Adipose tissue (tissue), 3 donors: ENCODE measurements around the gene FOSB. TPM values are rescaled to one million over a fixed set of nuclear protein-coding genes. Genes with fewer than 3 reads are reported as not detected.
"Not testable (repeated sequence)": the region's sequence is repeated elsewhere in the genome, so short reads cannot be mapped to it uniquely, and the experiment has no call there.

Experiments
- H3K27ac ChIP-seq: one replicate; pipeline ENCODE4 v1.5.1; 2013; ENCODE audit warnings: low read depth, low read length
- WGBS, 3 donors: extraction: QIAGEN DNeasy Blood & Tissue Kit; methylation state at CpG; one replicate each; pipeline ENCODE4 v1.1.7; 2013; 5-methylcytosine and 5-hydroxymethylcytosine counted together
- polyA plus RNA-seq, 3 donors: library from polyadenylated mRNA; stranded (reverse); fragments of 200-250 nt; gene quantifications; one replicate each; pipeline ENCODE4 v1.2.3, GENCODE V29; 2013
- donor health status: healthy with polysubstance abuse.
- donor health status: Bipolar disorder and iron deficiency.
- donor health status: healthy.

FOSB gene
- polyA plus RNA-seq, 3 donors, result 11.9 to 650 (median 341) TPM

DNA sequence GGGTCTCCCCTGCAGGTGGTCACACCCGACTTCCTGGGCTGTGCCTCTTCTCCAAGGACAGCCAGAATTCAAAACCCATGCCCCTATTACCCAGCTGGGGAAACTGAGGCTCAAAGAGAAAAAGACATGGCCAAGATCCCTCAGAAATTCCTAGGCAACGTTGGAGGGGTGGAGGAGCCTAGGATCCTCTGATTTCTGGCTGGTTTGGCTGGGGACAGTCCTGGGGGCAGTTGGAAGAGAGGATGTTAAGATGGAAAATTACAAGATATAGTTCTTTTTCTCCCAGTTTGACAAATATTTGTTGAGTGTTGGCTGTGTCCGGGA lies 41.9 kb downstream of the FOSB start:
- H3K27ac ChIP-seq, result no peak overlapping the region
- WGBS, 3 donors, result 7 to 11% (median 11%) methylated on average over 3 of the region's 3 CpGs

DNA sequence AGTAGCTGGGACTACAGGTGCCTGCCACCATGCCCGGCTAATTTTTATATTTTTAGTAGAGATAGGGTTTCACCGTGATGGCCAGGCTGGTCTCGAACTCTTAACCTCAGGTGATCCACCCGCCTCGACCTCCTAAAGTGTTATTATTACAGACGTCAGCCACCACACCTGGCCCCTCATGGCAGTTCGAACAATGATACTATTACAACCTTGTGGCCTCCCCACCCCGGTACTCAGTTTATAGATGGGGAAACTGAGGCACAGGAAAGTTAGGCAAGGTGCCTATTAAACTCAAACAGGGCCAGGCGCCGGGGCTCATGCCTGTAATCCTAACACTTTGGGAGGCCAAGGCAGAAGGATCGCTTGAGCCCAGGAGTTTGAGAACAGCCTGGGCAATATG lies 42.6 kb downstream of the FOSB start:
- not testable (repeated sequence) for H3K27ac ChIP-seq
- 81 to 85% (median 85%) methylated on average over 11 of the region's 11 CpGs for WGBS, 3 donors

DNA sequence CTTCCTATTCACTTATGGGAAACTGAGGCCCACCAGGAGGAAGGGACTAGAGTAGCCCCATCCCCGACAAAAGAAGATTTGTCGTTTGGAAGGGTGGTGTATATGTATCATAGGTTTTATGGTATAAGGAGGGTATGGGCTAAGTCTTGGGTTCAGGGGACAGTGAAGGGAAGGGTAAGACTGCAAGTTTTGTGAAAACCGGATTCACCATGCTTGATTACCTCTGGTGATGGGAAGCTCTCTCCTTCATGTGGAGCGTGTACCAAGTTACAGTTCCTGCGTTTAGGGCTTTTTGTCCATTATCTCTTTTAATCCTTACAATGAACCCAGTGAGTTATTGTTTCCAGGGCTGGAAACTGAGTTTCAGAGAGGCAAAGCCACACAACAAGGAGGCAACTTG lies 43.3 kb downstream of the FOSB start:
- no peak overlapping the region for H3K27ac ChIP-seq
- 86 to 92% (median 91%) methylated on average over 5 of the region's 5 CpGs for WGBS, 3 donors

DNA sequence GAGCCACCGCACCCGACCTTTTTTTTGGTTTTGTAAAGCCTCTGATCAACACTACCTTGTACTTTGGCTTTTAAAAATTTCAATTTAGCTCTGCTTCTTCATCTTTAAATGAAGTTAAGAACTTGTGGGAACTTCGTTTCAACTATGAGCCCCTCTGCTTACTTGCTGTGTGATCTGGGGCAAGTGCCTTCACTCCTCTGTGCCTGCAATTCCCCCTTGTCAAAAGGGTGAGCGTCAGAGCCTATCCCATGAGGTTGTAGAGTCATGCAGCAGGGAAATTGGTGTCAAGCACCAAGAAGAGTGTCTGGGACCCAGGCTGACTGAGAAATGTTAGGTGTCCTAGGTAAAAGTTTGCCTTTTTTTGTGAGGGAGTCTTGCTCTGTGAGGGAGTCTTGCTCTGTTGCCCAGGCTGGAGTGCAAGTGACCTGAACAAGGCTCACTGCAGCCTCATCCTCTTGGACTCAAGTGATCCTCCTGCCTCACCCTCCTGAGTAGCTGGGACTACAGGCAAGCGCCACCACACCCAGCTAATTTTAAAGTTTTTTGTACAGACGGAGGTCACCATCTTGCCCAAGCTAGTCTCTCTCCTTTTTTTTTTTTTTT lies 45.2 kb downstream of the FOSB start:
- 83 to 87% (median 85%) methylated on average over 6 of the region's 6 CpGs for WGBS, 3 donors
- no peak overlapping the region for H3K27ac ChIP-seq

DNA sequence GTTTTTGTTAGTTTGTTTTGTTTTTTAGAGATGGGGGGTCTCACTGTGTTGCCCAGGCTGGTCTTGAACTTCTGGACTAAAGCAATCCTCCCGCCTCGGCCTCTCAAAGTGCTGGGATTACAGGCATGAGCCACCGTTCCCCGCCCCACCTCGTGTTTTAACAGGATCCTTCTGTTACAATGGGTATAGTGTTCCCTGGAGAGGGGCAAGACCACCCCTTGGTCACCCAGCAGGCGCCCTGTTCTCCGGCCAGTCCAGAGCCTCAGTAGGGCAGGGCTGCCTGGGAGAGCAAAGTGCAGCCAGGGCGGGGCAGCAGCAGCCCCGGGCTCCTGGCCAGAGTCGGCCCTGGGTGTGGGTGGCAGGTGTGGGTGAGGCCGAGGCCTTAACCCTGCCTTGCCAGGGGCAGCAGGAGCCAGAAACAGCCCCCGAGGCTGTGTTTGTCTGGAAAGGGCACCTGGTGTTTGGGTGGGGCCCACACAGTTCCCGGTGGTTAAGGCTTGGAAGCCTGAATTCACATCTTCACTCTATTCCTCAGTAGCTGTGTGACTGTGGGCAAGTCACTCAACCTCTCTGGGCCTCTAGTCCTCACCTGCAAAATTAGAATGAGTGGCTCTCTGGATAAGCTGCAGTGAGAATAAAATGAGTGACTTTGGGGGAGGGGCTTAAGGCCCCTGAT lies 46.7 kb downstream of the FOSB start:
- peak overlapping the region; percentile 60 for H3K27ac ChIP-seq
- WGBS, 3 donors, result 20 to 46% (median 43%) methylated on average over 13 of the region's 13 CpGs

DNA sequence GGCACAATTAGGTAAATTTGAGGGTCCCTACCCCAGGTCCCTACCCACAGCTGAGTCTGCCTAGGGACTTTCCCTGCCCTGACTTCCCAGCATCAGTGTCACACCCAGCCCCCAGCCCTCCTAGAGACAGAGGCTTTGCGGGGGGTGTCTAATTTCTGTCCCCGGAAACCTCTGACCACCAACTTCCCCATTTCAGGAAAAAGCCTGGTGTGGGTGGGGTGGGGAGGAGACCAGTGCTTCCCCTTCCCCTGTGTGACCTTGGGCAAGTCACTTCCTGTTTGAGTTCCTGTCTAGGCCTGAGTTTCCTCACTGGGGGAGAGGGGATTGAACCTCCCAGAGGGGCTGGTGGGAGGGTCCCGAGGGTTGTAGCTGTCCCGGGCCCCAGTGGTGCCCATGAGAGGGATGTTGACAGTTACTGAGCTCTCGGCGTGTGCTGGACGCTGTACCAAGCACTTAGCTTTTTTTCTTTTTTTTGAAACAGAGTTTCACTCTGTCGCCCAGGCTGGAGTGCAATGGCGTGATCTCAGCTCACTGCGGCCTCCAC lies 47.4 kb downstream of the FOSB start:
- WGBS, 3 donors, result 45 to 69% (median 50%) methylated on average over 10 of the region's 10 CpGs
- H3K27ac ChIP-seq, result peak overlapping the region; percentile 60

DNA sequence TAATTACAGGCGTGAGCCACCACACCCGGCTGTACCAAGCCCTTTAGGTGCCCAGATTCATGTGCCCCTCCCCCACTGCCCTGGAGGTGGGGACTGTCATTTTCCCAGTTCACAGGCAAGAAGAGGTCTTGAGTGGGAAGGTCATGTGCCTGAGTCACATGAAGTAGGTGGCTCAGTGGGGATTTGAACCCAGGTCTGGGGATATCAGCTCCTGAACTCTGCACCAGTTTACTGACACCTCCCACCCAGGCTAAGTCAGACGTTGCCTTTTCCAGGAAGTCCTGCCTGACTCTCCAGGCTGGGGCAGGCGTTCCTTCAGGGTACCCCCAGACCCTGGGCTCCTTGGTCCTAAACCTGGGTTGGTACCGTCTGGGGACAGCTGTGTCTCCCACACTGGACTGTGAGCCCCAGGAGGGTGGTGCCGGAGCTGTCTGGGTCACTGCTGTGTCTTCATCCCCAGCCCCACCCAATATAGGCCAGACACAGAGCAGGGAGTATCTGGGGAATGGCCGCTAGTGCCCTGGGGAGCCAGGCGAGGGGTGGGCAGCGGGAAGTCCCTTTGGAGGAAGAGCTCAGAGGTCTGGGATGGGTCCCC lies 48.1 kb downstream of the FOSB start:
- 46 to 79% (median 56%) methylated on average over 9 of the region's 9 CpGs for WGBS, 3 donors

DNA sequence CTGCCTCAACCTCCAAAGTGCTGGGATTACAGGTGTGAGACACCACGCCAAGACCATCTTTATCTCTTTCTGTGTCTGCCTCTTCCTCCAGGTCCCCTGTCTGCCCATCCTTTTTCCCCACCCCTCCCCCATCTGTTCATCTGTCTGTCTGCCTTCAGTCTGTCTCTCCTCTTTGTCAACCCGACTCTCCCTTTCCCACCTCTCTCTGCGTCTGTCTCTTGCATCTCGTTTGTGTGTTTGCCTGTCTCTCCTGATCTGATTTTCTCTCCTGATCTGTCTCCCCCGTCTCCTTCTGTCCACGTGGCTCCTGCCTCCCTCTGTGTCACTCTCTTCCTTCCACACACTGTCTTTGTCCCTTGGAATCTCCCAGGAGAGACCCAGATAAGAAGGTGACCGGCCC lies 49.4 kb downstream of the FOSB start:
- no peak overlapping the region for H3K27ac ChIP-seq
- 66 to 74% (median 69%) methylated on average over 7 of the region's 7 CpGs for WGBS, 3 donors

More for the DNA sequence above, 48.1 kb downstream of the FOSB start:
- H3K27ac ChIP-seq, result no peak overlapping the region

DNA sequence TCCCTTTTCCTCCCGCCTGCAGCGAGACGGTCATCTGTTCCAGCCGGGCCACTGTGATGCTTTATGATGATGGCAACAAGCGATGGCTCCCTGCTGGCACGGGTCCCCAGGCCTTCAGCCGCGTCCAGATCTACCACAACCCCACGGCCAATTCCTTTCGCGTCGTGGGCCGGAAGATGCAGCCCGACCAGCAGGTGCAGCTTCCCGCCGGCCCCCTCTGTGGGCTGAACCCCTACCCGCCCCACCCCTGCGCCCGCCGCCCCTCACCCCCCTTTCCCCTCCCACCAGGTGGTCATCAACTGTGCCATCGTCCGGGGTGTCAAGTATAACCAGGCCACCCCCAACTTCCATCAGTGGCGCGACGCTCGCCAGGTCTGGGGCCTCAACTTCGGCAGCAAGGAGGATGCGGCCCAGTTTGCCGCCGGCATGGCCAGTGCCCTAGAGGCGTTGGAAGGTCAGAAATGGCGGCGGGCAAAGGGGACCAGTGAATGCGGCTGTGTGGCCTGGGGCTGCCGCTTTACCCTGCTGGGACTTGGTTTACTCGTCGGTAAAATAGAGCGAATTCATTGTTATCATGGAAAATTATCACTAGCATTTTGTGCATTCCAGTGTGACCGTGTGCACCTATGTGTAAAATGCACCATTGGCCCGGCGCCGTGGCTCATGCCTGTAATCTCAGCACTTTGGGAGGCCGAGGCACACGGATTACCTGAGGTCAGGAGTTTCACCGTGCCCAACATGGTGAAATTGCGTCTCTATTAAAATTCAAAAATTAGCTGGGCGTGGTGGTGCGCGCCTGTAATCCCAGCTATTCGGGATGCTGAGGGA lies 50.1 kb downstream of the FOSB start:
- H3K27ac ChIP-seq, result no peak overlapping the region
- 83 to 88% (median 88%) methylated on average over 44 to 50 of the region's 50 CpGs for WGBS, 3 donors

DNA sequence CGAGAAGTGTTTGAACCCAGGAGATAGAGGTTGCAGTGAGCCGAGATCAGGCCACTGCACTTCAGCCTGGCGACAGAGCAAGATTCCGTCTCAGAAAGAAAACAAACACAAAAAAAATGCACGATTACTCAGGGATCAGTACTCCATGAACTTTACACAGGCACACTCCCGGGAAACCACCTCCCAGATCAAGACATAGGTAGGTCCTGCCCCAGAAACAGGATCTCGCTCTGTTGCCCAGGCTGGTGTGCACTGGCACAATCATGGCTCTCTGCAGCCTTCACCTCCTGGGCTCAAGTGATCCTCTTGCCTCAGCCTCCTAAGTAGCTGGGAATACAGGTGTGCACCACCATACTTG lies 50.7 kb downstream of the FOSB start:
- H3K27ac ChIP-seq, result no peak overlapping the region
- WGBS, 3 donors, result 72 to 91% (median 87%) methylated on average over 7 of the region's 7 CpGs

DNA sequence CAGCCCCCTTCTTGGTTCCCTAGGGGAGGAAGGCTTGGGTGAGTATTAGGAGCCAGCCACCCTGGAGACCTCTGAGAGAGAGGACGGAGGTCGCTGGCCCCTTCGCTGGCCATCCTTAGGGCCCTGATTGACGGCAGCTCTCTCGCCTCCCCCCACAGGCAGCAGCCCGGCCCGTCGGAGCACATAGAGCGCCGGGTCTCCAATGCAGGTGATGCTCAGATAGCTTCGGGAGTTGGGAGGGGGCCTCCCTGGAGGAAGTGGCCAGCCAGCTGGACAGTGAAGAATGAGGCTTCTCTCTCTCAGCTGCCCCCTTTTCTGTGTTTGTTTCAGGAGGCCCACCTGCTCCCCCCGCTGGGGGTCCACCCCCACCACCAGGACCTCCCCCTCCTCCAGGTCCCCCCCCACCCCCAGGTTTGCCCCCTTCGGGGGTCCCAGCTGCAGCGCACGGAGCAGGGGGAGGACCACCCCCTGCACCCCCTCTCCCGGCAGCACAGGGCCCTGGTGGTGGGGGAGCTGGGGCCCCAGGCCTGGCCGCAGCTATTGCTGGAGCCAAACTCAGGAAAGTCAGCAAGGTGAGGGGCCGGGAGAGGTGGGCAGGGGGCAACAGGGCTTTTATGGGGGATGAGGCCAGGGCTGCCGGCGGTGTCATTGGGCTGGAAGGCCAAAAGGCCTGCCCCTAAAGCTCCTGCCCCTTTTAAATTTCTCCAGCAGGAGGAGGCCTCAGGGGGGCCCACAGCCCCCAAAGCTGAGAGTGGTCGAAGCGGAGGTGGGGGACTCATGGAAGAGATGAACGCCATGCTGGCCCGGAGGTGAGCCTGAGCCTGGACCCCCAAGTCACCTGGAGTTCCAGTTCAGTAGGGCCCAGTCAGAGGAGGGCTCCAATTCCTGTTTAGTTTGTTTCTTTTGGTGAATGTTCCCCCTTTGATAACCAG lies 54.5 kb downstream of the FOSB start:
- 86 to 88% (median 87%) methylated on average over 23 to 24 of the region's 24 CpGs for WGBS, 3 donors
- H3K27ac ChIP-seq, result no peak overlapping the region

DNA sequence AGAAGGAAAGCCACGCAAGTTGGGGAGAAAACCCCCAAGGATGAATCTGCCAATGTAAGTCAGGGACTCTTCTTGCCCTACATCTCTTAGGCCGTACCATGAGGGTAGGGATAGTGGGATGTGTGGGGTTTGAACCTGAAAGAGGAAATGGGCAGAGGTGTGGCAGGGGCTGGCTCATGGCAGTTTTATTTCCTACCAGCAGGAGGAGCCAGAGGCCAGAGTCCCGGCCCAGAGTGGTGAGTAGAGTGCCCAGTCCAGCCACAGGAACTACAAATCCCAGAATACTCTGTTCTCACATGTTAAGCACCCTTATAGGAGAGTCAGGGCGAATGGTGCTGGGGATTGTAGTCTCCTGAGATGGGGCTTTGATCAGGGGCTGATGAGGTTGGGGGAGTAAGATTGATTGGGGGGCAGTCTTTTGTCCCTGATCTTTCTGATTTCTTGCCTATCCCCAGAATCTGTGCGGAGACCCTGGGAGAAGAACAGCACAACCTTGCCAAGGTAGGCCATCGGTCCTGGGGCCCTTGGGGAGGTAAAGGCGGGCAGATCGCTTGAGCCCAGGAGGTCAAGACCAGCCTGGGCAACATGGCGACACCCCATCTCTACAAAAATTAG lies 56.0 kb downstream of the FOSB start:
- 66 to 70% (median 68%) methylated on average over 9 of the region's 9 CpGs for WGBS, 3 donors
- no peak overlapping the region for H3K27ac ChIP-seq

DNA sequence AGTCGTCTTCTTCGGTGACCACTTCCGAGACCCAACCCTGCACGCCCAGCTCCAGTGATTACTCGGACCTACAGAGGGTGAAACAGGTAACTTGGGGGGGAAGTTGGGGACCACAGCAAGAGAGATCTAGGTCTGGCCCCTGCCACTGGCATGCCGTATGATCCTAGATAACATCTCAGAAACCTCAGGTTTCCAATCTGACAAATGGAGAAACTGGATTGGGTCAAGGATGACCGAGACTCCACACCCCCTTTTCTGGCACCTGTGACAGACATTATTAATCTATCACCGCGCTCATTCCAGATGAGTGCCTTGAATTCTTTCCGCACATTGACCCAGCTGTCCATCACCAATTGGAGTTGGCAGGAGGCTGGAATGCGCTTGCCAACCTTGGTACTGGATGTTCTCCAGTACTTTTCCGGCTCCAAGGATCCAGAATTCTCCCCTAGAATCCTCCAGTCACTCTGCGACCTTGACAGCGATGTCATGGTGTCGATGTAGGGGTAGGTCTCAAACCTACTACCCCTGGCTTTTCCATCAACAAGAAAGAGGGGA lies 56.9 kb downstream of the FOSB start:
- 56 to 91% (median 90%) methylated on average over 14 to 15 of the region's 15 CpGs for WGBS, 3 donors
- H3K27ac ChIP-seq, result no peak overlapping the region

Other genes starting within 250 kb of the FOSB start
- gene EXOC3L2, start 222.6 kb upstream of the FOSB start, polyA plus RNA-seq, result 1 to 10 TPM; 1.1 to 5.0 (median 1.7) TPM
- gene MARK4, start 216.7 kb upstream of the FOSB start, polyA plus RNA-seq, result 10 to 100 TPM; 10.8 to 18.7 (median 14.7) TPM
- 10 to 100 TPM in 1 of 3 donors, 1 to 10 TPM in 2; 2.9 to 12.5 (median 9.2) TPM for gene CKM, start 145.1 kb upstream of the FOSB start, polyA plus RNA-seq
- gene KLC3, start 127.2 kb upstream of the FOSB start, polyA plus RNA-seq, result 1 to 10 TPM in 1 of 3 donors, under 1 TPM in 1, not detected in 1; 0.18 to 3.2 TPM
- 1 to 10 TPM; 5.6 to 9.1 (median 7.3) TPM for gene ERCC2, start 97.4 kb upstream of the FOSB start, polyA plus RNA-seq
- 10 to 100 TPM; 11.1 to 36.5 (median 14.5) TPM for gene PPP1R13L, start 62.9 kb upstream of the FOSB start, polyA plus RNA-seq
- 1 to 10 TPM; 1.5 to 6.3 (median 2.3) TPM for gene POLR1G, start 61.4 kb upstream of the FOSB start, polyA plus RNA-seq
- gene ERCC1, start 44.1 kb upstream of the FOSB start, polyA plus RNA-seq, result 10 to 100 TPM; 31.0 to 63.9 (median 59.5) TPM
- gene RTN2, start 29.1 kb downstream of the FOSB start, polyA plus RNA-seq, result 1 to 10 TPM; 4.9 to 7.6 (median 6.4) TPM
- gene PPM1N, start 30.4 kb downstream of the FOSB start, polyA plus RNA-seq, result 1 to 10 TPM in 1 of 3 donors, under 1 TPM in 2; 0.62 to 3.7 (median 0.71) TPM
- 10 to 100 TPM; 14.9 to 93.0 (median 78.0) TPM for gene VASP, start 39.5 kb downstream of the FOSB start, polyA plus RNA-seq
- gene OPA3, start 116.8 kb downstream of the FOSB start, polyA plus RNA-seq, result 1 to 10 TPM; 3.1 to 6.7 (median 3.5) TPM
- gene GPR4, start 134.2 kb downstream of the FOSB start, polyA plus RNA-seq, result 10 to 100 TPM in 2 of 3 donors, 1 to 10 TPM in 1; 1.3 to 29.5 (median 11.6) TPM
- gene EML2, start 171.4 kb downstream of the FOSB start, polyA plus RNA-seq, result 10 to 100 TPM; 17.5 to 29.2 (median 22.3) TPM
- gene GIPR, start 200.2 kb downstream of the FOSB start, polyA plus RNA-seq, result 10 to 100 TPM in 1 of 3 donors, 1 to 10 TPM in 2; 5.6 to 20.2 (median 7.2) TPM
- gene SNRPD2, start 224.0 kb downstream of the FOSB start, polyA plus RNA-seq, result 100 to 1,000 TPM; 175 to 370 (median 310) TPM
- gene QPCTL, start 224.7 kb downstream of the FOSB start, polyA plus RNA-seq, result 1 to 10 TPM; 3.9 to 5.4 (median 4.9) TPM